ENCODE measurements around the gene LUC7L. TPM values are rescaled to one million over a fixed set of nuclear protein-coding genes. Genes with fewer than 3 reads are reported as not detected.

Gene LUC7L
- total RNA-seq, 2 experiments from 2014 or later, result 94.8 to 98.4 TPM

DNA sequence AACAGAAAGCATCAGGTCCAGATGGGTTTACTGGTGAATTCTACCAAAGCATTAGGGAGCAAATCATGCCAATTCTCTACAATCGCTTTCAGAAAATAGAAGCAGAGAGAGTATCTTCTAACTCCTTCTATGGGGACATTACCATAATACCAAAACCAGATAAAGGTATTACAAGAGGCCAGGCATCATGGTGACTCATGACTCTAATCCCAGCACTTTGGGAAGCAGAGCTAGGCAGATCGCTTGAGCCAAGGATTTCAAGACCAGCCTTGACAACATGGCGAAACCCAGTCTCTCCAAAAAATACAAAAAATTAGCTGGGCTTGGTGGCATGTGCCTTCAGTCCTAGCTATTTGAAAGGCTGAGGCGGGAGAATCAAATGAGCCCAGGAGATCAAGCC is 26.0 kb downstream of the LUC7L start:
- H3K36me3 ChIP-seq (ENCODE audit: insufficient read depth, low read length), result peaks cover 73% of the 10 kb centered on the region
- H3K4me3 ChIP-seq (ENCODE audit: low read length), result no peak overlapping the region
- no peak for DNase-seq
- H3K9me3 Mint-ChIP-seq, result no peaks in the 10 kb centered on the region
- no peak overlapping the region for H3K27ac ChIP-seq (ENCODE audit: low read depth in 1 of 2, low read length in 2 of 2)
- no peak overlapping the region for H3K27ac Mint-ChIP-seq
- no peaks in the 10 kb centered on the region for H3K4me1 ChIP-seq (ENCODE audit: insufficient read depth, low read length)
- no peak overlapping the region for H3K4me3 Mint-ChIP-seq
- intact Hi-C loops (cut with DNase I, micrococcal nuclease), result no loop called here
- H3K36me3 Mint-ChIP-seq (ENCODE audit: low read depth), result peaks cover 88% of the 10 kb centered on the region
- ChIA-PET POLR2A (no interaction called here), CTCF (no interaction called here)
- no peaks in the 10 kb centered on the region for H3K27me3 Mint-ChIP-seq
- no peaks in the 10 kb centered on the region for H3K4me1 Mint-ChIP-seq (ENCODE audit: low read depth)
- no peak for ATAC-seq (ENCODE audit: poor library complexity)
- no peaks in the 10 kb centered on the region for H3K27me3 ChIP-seq (ENCODE audit: control insufficient read depth in 1 of 2, insufficient read depth in 2 of 2, low read length in 2 of 2)
- no peaks in the 10 kb centered on the region for H3K9me3 ChIP-seq (ENCODE audit: control insufficient read depth in 1 of 2, insufficient read depth in 1 of 2, low read length in 2 of 2)
- TF ChIP-seq, protein P1, sequence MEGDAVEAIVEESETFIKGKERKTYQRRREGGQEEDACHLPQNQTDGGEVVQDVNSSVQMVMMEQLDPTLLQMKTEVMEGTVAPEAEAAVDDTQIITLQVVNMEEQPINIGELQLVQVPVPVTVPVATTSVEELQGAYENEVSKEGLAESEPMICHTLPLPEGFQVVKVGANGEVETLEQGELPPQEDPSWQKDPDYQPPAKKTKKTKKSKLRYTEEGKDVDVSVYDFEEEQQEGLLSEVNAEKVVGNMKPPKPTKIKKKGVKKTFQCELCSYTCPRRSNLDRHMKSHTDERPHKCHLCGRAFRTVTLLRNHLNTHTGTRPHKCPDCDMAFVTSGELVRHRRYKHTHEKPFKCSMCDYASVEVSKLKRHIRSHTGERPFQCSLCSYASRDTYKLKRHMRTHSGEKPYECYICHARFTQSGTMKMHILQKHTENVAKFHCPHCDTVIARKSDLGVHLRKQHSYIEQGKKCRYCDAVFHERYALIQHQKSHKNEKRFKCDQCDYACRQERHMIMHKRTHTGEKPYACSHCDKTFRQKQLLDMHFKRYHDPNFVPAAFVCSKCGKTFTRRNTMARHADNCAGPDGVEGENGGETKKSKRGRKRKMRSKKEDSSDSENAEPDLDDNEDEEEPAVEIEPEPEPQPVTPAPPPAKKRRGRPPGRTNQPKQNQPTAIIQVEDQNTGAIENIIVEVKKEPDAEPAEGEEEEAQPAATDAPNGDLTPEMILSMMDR (IDR thresholded peaks at IDR 0.05), result no peak

DNA sequence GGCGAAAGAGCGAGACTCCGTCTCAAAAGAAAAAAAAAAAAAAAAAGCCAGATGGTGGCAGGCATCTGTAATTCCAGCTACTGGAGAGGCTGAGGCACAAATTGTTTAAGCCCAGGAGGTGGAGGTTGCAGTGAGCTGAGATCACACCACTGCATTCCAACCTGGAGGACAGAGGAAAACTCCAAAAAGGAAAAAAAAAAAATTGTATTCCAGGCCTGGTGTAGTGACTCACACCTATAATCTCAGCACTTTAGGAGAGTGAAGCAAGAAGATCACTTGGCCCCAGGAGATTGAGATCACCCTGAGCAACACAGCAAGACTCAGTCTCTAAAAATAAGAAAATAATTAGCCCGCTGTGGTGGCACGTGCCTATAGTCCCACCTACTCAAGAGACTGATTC is 28.9 kb downstream of the LUC7L start:
- ChIA-PET CTCF (no interaction called here), POLR2A (no interaction called here)
- ATAC-seq (ENCODE audit: poor library complexity) (no peak), DNase-seq (no peak)
- Mint-ChIP-seq H3K4me3 (no peak overlapping the region), H3K4me1 (ENCODE audit: low read depth) (no peaks in the 10 kb centered on the region), H3K27ac (no peak overlapping the region), H3K27me3 (no peaks in the 10 kb centered on the region), H3K9me3 (no peaks in the 10 kb centered on the region), H3K36me3 (ENCODE audit: low read depth) (peaks cover 84% of the 10 kb centered on the region)
- peaks cover 76% of the 10 kb centered on the region for H3K36me3 ChIP-seq (ENCODE audit: insufficient read depth, low read length)
- no peak overlapping the region for H3K27ac ChIP-seq (ENCODE audit: low read depth in 1 of 2, low read length in 2 of 2)
- no peaks in the 10 kb centered on the region for H3K4me1 ChIP-seq (ENCODE audit: insufficient read depth, low read length)
- no peaks in the 10 kb centered on the region for H3K9me3 ChIP-seq (ENCODE audit: control insufficient read depth in 1 of 2, insufficient read depth in 1 of 2, low read length in 2 of 2)
- intact Hi-C loops (cut with DNase I, micrococcal nuclease), result no loop called here
- H3K4me3 ChIP-seq (ENCODE audit: low read length), result no peak overlapping the region
- no peaks in the 10 kb centered on the region for H3K27me3 ChIP-seq (ENCODE audit: control insufficient read depth in 1 of 2, insufficient read depth in 2 of 2, low read length in 2 of 2)
- TF ChIP-seq, protein P1 (IDR thresholded peaks at IDR 0.05), result no peak

DNA sequence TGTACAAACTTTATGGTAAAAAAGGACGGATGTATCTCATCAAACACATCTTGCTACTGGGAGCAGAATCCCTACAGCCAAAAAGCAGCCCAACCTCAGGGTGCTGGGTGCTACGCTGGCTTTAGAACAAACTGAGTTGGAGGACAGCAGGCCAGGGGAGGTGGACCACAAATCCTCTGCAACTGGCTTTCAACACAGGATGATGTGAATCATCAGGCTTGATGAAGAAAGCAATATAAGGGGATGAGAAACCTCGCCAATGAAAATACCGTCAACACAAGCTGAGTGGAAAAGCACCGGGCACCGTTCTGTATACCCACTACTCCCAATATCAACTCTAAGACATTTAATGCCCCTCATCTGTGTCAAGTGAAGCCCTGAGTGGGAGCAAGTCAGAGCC is 34.7 kb downstream of the LUC7L start:
- Mint-ChIP-seq H3K4me3 (no peak overlapping the region), H3K36me3 (ENCODE audit: low read depth) (peaks cover 91% of the 10 kb centered on the region), H3K27ac (no peak overlapping the region), H3K4me1 (ENCODE audit: low read depth) (no peaks in the 10 kb centered on the region), H3K9me3 (no peaks in the 10 kb centered on the region), H3K27me3 (no peaks in the 10 kb centered on the region)
- peaks cover 89% of the 10 kb centered on the region for H3K36me3 ChIP-seq (ENCODE audit: insufficient read depth, low read length)
- no peak overlapping the region for H3K27ac ChIP-seq (ENCODE audit: low read depth in 1 of 2, low read length in 2 of 2)
- no peak overlapping the region for H3K4me3 ChIP-seq (ENCODE audit: low read length)
- no peaks in the 10 kb centered on the region for H3K27me3 ChIP-seq (ENCODE audit: control insufficient read depth in 1 of 2, insufficient read depth in 2 of 2, low read length in 2 of 2)
- ATAC-seq (ENCODE audit: poor library complexity) (no peak), DNase-seq (no peak)
- intact Hi-C loops (cut with DNase I, micrococcal nuclease), result no loop called here
- ChIA-PET POLR2A (no interaction called here), CTCF (interaction anchor here (1.2 kb wide), 1 partner anchor 18 kb away, joined by 3 read pairs; no protein-coding TSS in a partner anchor)
- TF ChIP-seq, protein P1 (IDR thresholded peaks at IDR 0.05), result no peak
- no peaks in the 10 kb centered on the region for H3K4me1 ChIP-seq (ENCODE audit: insufficient read depth, low read length)
- H3K9me3 ChIP-seq (ENCODE audit: control insufficient read depth in 1 of 2, insufficient read depth in 1 of 2, low read length in 2 of 2), result no peaks in the 10 kb centered on the region

Data from CD4-positive, alpha-beta T cell (primary cell).